T-helper 17 cell (primary cell): Measurements from ENCODE around the gene DPEP2NB. TPM values are rescaled to one million over a fixed set of nuclear protein-coding genes. Genes with fewer than 3 reads are reported as not detected.
"Not testable (repeated sequence)": the region's sequence is repeated elsewhere in the genome, so short reads cannot be mapped to it uniquely, and the experiment has no call there.

Source experiments
- ATAC-seq: fragments of 150-1000 bp; cut with Tn5 transposase; 2 replicates; pipeline ENCODE4 v1.10.0; 2021; ENCODE audit warnings: mild to moderate bottlenecking, moderate library complexity
- DNase-seq, 3 donors: peaks; one replicate each; pipeline versions ENCODE4 v3.0.0 to v3.0.0-alpha.2; 2020 to 2021
- H3K9me3 ChIP-seq: one replicate; pipeline ENCODE4 v1.7.0; 2013; ENCODE audit warnings: low read length, mild to moderate bottlenecking; ENCODE audit not compliant: control insufficient read depth, poor library complexity, severe bottlenecking
- H3K27ac Mint-ChIP-seq: one replicate; pipeline ENCODE4 v1.8.0; 2022; ENCODE audit warnings: mild to moderate bottlenecking, moderate library complexity, mixed read lengths
- H3K27me3 Mint-ChIP-seq: one replicate; pipeline ENCODE4 v1.8.0; 2022; ENCODE audit warnings: mixed read lengths
- H3K36me3 Mint-ChIP-seq: one replicate; pipeline ENCODE4 v1.8.0; 2022; ENCODE audit warnings: low read depth, mixed read lengths
- H3K4me1 Mint-ChIP-seq: one replicate; pipeline ENCODE4 v1.8.0; 2022; ENCODE audit warnings: mild to moderate bottlenecking, mixed read lengths
- H3K4me3 Mint-ChIP-seq: one replicate; pipeline ENCODE4 v1.8.0; 2022; ENCODE audit warnings: mild to moderate bottlenecking, moderate library complexity, mixed read lengths
- total RNA-seq, 4 donors: library from RNA in 2 of 4; stranded (reverse) in 2 of 4; gene quantifications; one replicate each; pipeline ENCODE4 v1.2.3 and lab custom pipeline; 2022 to 2026

DPEP2NB gene
- total RNA-seq, 2 donors from 2014 or later: not detected

GRCh38 chr16:68033101-68033500 lies 17.4 kb upstream of the DPEP2NB start:
- Mint-ChIP-seq H3K4me3 (no peak overlapping the region), H3K27me3 (no peaks in the 10 kb centered on the region), H3K36me3 (peaks cover 2% of the 10 kb centered on the region), H3K4me1 (peaks cover 7% of the 10 kb centered on the region), H3K27ac (peak overlapping the region; percentile 75)
- no peak for ATAC-seq
- no peak for DNase-seq
- H3K9me3 ChIP-seq: no peaks in the 10 kb centered on the region

GRCh38 chr16:68031951-68032350 lies 16.2 kb upstream of the DPEP2NB start:
- Mint-ChIP-seq H3K4me3 (no peak overlapping the region), H3K4me1 (peaks cover 13% of the 10 kb centered on the region), H3K36me3 (peaks cover 7% of the 10 kb centered on the region), H3K27ac (peak overlapping the region; percentile 75), H3K27me3 (no peaks in the 10 kb centered on the region)
- no peaks in the 10 kb centered on the region for H3K9me3 ChIP-seq
- DNase-seq (no peak), ATAC-seq (no peak)

GRCh38 chr16:68030108-68030507 lies 14.4 kb upstream of the DPEP2NB start:
- H3K9me3 ChIP-seq, DNase-seq, H3K36me3 Mint-ChIP-seq, H3K27ac Mint-ChIP-seq, H3K4me1 Mint-ChIP-seq, H3K27me3 Mint-ChIP-seq, H3K4me3 Mint-ChIP-seq, ATAC-seq: not testable (repeated sequence)

GRCh38 chr16:68028996-68029395 lies 13.3 kb upstream of the DPEP2NB start:
- DNase-seq (no peak), ATAC-seq (no peak)
- no peak overlapping the region for H3K4me3 Mint-ChIP-seq
- peaks cover 8% of the 10 kb centered on the region for H3K4me1 Mint-ChIP-seq
- no peak overlapping the region for H3K27ac Mint-ChIP-seq
- H3K36me3 Mint-ChIP-seq: peaks cover 7% of the 10 kb centered on the region
- H3K27me3 Mint-ChIP-seq: no peaks in the 10 kb centered on the region
- H3K9me3 ChIP-seq: no peaks in the 10 kb centered on the region

GRCh38 chr16:68022728-68023537 lies 7.2 kb upstream of the DPEP2NB start, which contains the start of the genes DDX28 and DUS2:
TSS of gene DDX28 (minus strand) at chr16:68023232. CDS start at chr16:68023202, 30 bp downstream.
TSS of gene DUS2 (plus strand) at chr16:68023284. CDS start at chr16:68038024, 14,740 bp downstream.
- peaks cover 23% of the 10 kb centered on the region for H3K4me1 Mint-ChIP-seq
- DNase-seq (peak; percentile 80 to 94 (median 87)), ATAC-seq (peak; percentile 94)
- peaks cover 7% of the 10 kb centered on the region for H3K36me3 Mint-ChIP-seq
- peak within 1 kb of the TSS; percentile 97 for H3K27ac Mint-ChIP-seq
- no peaks in the 10 kb centered on the region for H3K9me3 ChIP-seq
- peak within 1 kb of the TSS; percentile 100 for H3K4me3 Mint-ChIP-seq
- no peaks in the 10 kb centered on the region for H3K27me3 Mint-ChIP-seq

- DNase-seq (no peak), ATAC-seq (no peak)
- Mint-ChIP-seq H3K4me3 (peak overlapping the region; percentile 100), H3K27me3 (no peaks in the 10 kb centered on the region), H3K36me3 (peaks cover 3% of the 10 kb centered on the region), H3K27ac (peak overlapping the region; percentile 97), H3K4me1 (peaks cover 18% of the 10 kb centered on the region)
- no peaks in the 10 kb centered on the region for H3K9me3 ChIP-seq
Observed at GRCh38 chr16:68022278-68022727, 6.6 kb upstream of the DPEP2NB start.

GRCh38 chr16:68021490-68021889 lies 5.8 kb upstream of the DPEP2NB start:
- no peak for ATAC-seq
- no peak for DNase-seq
- H3K9me3 ChIP-seq: no peaks in the 10 kb centered on the region
- Mint-ChIP-seq H3K36me3 (peaks cover 3% of the 10 kb centered on the region), H3K27ac (peak overlapping the region; percentile 47), H3K27me3 (no peaks in the 10 kb centered on the region), H3K4me3 (peak overlapping the region; percentile 100), H3K4me1 (peaks cover 18% of the 10 kb centered on the region)

- Mint-ChIP-seq H3K27ac (no peak overlapping the region), H3K4me3 (no peak overlapping the region), H3K36me3 (peaks cover 3% of the 10 kb centered on the region), H3K4me1 (peaks cover 18% of the 10 kb centered on the region), H3K27me3 (no peaks in the 10 kb centered on the region)
- no peaks in the 10 kb centered on the region for H3K9me3 ChIP-seq
- DNase-seq: no peak
- ATAC-seq: no peak
Observed at GRCh38 chr16:68019167-68019680, 3.5 kb upstream of the DPEP2NB start.

- ATAC-seq (no peak), DNase-seq (no peak)
- peaks cover 2% of the 10 kb centered on the region for H3K36me3 Mint-ChIP-seq
- H3K27me3 Mint-ChIP-seq: no peaks in the 10 kb centered on the region
- H3K9me3 ChIP-seq: no peaks in the 10 kb centered on the region
- H3K27ac Mint-ChIP-seq: no peak overlapping the region
- no peak overlapping the region for H3K4me3 Mint-ChIP-seq
- H3K4me1 Mint-ChIP-seq: peaks cover 9% of the 10 kb centered on the region
Observed at GRCh38 chr16:68013440-68013839, 2.3 kb downstream of the DPEP2NB start.

GRCh38 chr16:68009872-68010271 lies 5.8 kb downstream of the DPEP2NB start:
- not testable (repeated sequence) for ATAC-seq, H3K4me3 Mint-ChIP-seq, H3K27me3 Mint-ChIP-seq, H3K36me3 Mint-ChIP-seq, DNase-seq, H3K9me3 ChIP-seq
- H3K4me1 Mint-ChIP-seq: peaks cover 19% of the 10 kb centered on the region
- peak overlapping the region; percentile 24 for H3K27ac Mint-ChIP-seq

GRCh38 chr16:68009157-68009735 lies 6.5 kb downstream of the DPEP2NB start:
- H3K36me3 Mint-ChIP-seq: peaks cover 2% of the 10 kb centered on the region
- DNase-seq (no peak), ATAC-seq (no peak)
- H3K27ac Mint-ChIP-seq: peak overlapping the region; percentile 24
- no peaks in the 10 kb centered on the region for H3K27me3 Mint-ChIP-seq
- no peak overlapping the region for H3K4me3 Mint-ChIP-seq
- H3K9me3 ChIP-seq: no peaks in the 10 kb centered on the region
- peaks cover 22% of the 10 kb centered on the region for H3K4me1 Mint-ChIP-seq

GRCh38 chr16:68005786-68006286 lies 9.9 kb downstream of the DPEP2NB start:
- H3K9me3 ChIP-seq: no peaks in the 10 kb centered on the region
- Mint-ChIP-seq H3K4me3 (peak overlapping the region; percentile 68), H3K27ac (peak overlapping the region; percentile 90), H3K4me1 (peaks cover 26% of the 10 kb centered on the region), H3K27me3 (no peaks in the 10 kb centered on the region), H3K36me3 (peaks cover 2% of the 10 kb centered on the region)
- ATAC-seq (peak; percentile 95), DNase-seq (no peak)

- no peak for DNase-seq
- no peaks in the 10 kb centered on the region for H3K27me3 Mint-ChIP-seq
- H3K4me1 Mint-ChIP-seq: peaks cover 26% of the 10 kb centered on the region
- ATAC-seq: no peak
- no peaks in the 10 kb centered on the region for H3K9me3 ChIP-seq
- H3K27ac Mint-ChIP-seq: peak overlapping the region; percentile 90
- no peak overlapping the region for H3K4me3 Mint-ChIP-seq
- H3K36me3 Mint-ChIP-seq: peaks cover 2% of the 10 kb centered on the region
Observed at GRCh38 chr16:68005211-68005610, 10.5 kb downstream of the DPEP2NB start.
